GM18867 (cell line): ENCODE measurements around the gene CAVIN1.
"Not testable (repeated sequence)": the region's sequence is repeated elsewhere in the genome, so short reads cannot be mapped to it uniquely, and the experiment has no call there.

Experiments used
- ATAC-seq: cut with Tn5 transposase; IDR thresholded peaks from one replicate; pipeline ENCODE4 v1.9.1; 2021; ENCODE audit warnings: mild to moderate bottlenecking, moderate library complexity; ENCODE audit not compliant: unreplicated experiment

Gene CAVIN1

GRCh38 chr17:42406615-42407288 is 16.3 kb downstream of the CAVIN1 start:
- no peak for ATAC-seq

GRCh38 chr17:42405963-42406495 is 17.0 kb downstream of the CAVIN1 start:
- no peak for ATAC-seq

- no peak for ATAC-seq
These were observed 18.0 kb downstream of the CAVIN1 start for GRCh38 chr17:42405076-42405475.

GRCh38 chr17:42404326-42405055 is 18.6 kb downstream of the CAVIN1 start:
- no peak for ATAC-seq

- no peak for ATAC-seq
These were observed 19.9 kb downstream of the CAVIN1 start for GRCh38 chr17:42403150-42403549.

GRCh38 chr17:42402117-42402516 is 20.9 kb downstream of the CAVIN1 start:
- no peak for ATAC-seq

GRCh38 chr17:42400844-42401375 is 22.1 kb downstream of the CAVIN1 start:
- ATAC-seq: not testable (repeated sequence)

- ATAC-seq: no peak
These were observed 22.9 kb downstream of the CAVIN1 start for GRCh38 chr17:42399948-42400843.

- ATAC-seq: no peak
These were observed 23.9 kb downstream of the CAVIN1 start for GRCh38 chr17:42399121-42399520.

GRCh38 chr17:42395601-42396000 is 27.5 kb downstream of the CAVIN1 start:
- ATAC-seq: not testable (repeated sequence)

GRCh38 chr17:42394838-42395237 is 28.2 kb downstream of the CAVIN1 start:
- no peak for ATAC-seq

GRCh38 chr17:42392692-42393415 is 30.2 kb downstream of the CAVIN1 start:
- no peak for ATAC-seq

- ATAC-seq: not testable (repeated sequence)
These were observed 31.6 kb downstream of the CAVIN1 start for GRCh38 chr17:42391439-42391838.

GRCh38 chr17:42389899-42390298 is 33.2 kb downstream of the CAVIN1 start:
- ATAC-seq: no peak

GRCh38 chr17:42389135-42389417 is 34.0 kb downstream of the CAVIN1 start:
- no peak for ATAC-seq

- ATAC-seq: peak; percentile 88
These were observed 34.5 kb downstream of the CAVIN1 start, which contains the start of gene STAT3 for GRCh38 chr17:42388381-42389134. TSS of gene STAT3 (minus strand) at chr17:42388442. CDS start at chr17:42348516, 39,926 bp downstream.

- peak; percentile 4 for ATAC-seq
These were observed 35.2 kb downstream of the CAVIN1 start for GRCh38 chr17:42387661-42388380.

- ATAC-seq: no peak
These were observed 36.0 kb downstream of the CAVIN1 start for GRCh38 chr17:42386777-42387657.
